Pancreas (tissue), 10 donors: ENCODE measurements around the gene BICRAL. TPM values are rescaled to one million over a fixed set of nuclear protein-coding genes. Genes with fewer than 3 reads are reported as not detected.
"Not testable (repeated sequence)": the region's sequence is repeated elsewhere in the genome, so short reads cannot be mapped to it uniquely, and the experiment has no call there.

ENCODE experiments used
- ATAC-seq, 4 donors: fragments of 200-7000 bp; cut with Tn5 transposase; one replicate each; pipeline versions ENCODE4 v1.8.0 to v1.9.1; 2020; ENCODE audit warnings: mild to moderate bottlenecking in 4 of 4, moderate library complexity in 4 of 4
- DNase-seq, 6 donors: peaks; one replicate each; pipeline ENCODE4 v3.0.0-alpha.2; 2020
- FAIRE-seq: peaks from 2 replicates; lab custom pipeline; 2012; peaks lifted over from hg19 to GRCh38; lab: Jason Lieb, UNC
- H3K27ac ChIP-seq, 4 donors: fragments of 200-600 bp; sonication (generic); 1 replicate in 3 of 4; 2 replicates in 1 of 4; pipeline versions ENCODE4 v1.5.0 to v1.8.0; 2020
- H3K27me3 ChIP-seq, 4 donors: fragments of 200-600 bp; one replicate each; pipeline ENCODE4 v1.8.0; 2021
- H3K36me3 ChIP-seq, 3 donors: fragments of 200-600 bp; sonication (generic) in 1 of 3; one replicate each; pipeline versions ENCODE4 v1.5.0 to v1.8.0; 2020 to 2021
- H3K4me1 ChIP-seq, 3 donors: fragments of 200-600 bp; one replicate each; pipeline ENCODE4 v1.8.0; 2021
- H3K4me3 ChIP-seq, 4 donors: fragments of 200-600 bp; sonication (generic) in 2 of 4; one replicate each; pipeline versions ENCODE4 v1.5.0 to v1.8.0; 2020 to 2021
- H3K9me3 ChIP-seq, 4 donors: fragments of 200-600 bp; one replicate each; pipeline ENCODE4 v1.8.0; 2021
- WGBS, 2 donors: extraction: QIAGEN DNeasy Blood & Tissue Kit; methylation state at CpG; one replicate each; pipeline ENCODE4 v1.1.7; 2013; 5-methylcytosine and 5-hydroxymethylcytosine counted together
- intact Hi-C, 3 donors: fragments of 100-400 bp; cut with DNase I; formaldehyde crosslinking; loops; one replicate each; pipeline versions ENCODE4 v1.11.1 to v1.14.2; 2022
- polyA plus RNA-seq, 2 donors: library from polyadenylated mRNA; stranded (reverse); fragments of 200-250 nt; gene quantifications; one replicate each; pipeline ENCODE4 v1.2.3, GENCODE V29; 2013
- total RNA-seq, 6 donors: library from RNA; stranded (reverse); fragmentation: NEBNext Ultra II Directional in 4 of 6; extraction: Animal tissue kit (Norgen Biotek cat#: 25700) in 4 of 6; gene quantifications; one replicate each; pipeline versions ENCODE4 v1.2.1 to v1.2.4, GENCODE V29; 2021 to 2023
- TF ChIP-seq, protein P1 (sequence below), 4 donors: fragments of 200-600 bp; sonication (generic) in 3 of 4; IDR thresholded peaks; one replicate each; pipeline versions ENCODE4 v1.5.0 to v1.8.0; 2021; ENCODE audit warnings: antibody characterized with exemption in 4 of 4
- donor health status: healthy with polysubstance abuse.
- donor health status: DM: no; HTN: no; CAD: no; lungs with moderate emphysema.
- donor health status: DM: no; HTN: no; CAD: no.
- donor health status: control.
- donor health status: control.
- donor health status: Bipolar disorder and iron deficiency.
- donor health status: DM: yes; HTN: yes; CAD: no.
- donor health status: DM: no; HTN: no; CAD: no.
- donor health status: DM: no; HTN: no; CAD: no.
- donor health status: DM: yes; HTN: yes; CAD: no.

The BICRAL gene
- total and polyA plus RNA-seq, 8 donors: 2.9 to 10.5 (median 7.1) TPM

DNA sequence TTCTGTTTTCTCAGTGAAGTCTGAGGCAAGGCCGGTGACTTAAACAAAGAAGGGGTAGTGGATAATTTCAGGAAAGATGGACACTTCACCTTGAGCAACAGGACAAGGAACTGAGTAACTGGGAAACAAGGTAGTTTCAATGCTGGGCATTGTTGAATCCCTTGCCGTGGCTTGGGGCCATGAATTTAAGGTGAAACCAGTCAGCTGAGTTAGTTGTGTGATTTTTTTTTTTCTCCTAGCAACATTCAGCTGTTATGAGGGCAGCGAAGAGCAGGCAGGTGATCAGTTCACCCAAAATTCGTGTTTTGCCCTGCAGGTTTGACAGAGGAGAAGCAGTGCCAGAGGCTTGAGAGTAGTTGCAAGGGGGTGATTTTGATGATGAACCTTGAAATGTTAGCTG, 6.8 kb downstream of the BICRAL start:
- no peaks in the 10 kb centered on the region for H3K36me3 ChIP-seq
- DNase-seq (no peak), FAIRE-seq (no peak), ATAC-seq (no peak)
- peaks cover 21 to 46% (median 34%) of the 10 kb centered on the region in 3 donors for H3K4me1 ChIP-seq
- H3K4me3 ChIP-seq: no peak overlapping the region
- no peaks in the 10 kb centered on the region for H3K9me3 ChIP-seq
- H3K27ac ChIP-seq: peak overlapping the region in 3 of 4 donors; percentile 5 to 50 (median 30)
- TF ChIP-seq, protein P1, sequence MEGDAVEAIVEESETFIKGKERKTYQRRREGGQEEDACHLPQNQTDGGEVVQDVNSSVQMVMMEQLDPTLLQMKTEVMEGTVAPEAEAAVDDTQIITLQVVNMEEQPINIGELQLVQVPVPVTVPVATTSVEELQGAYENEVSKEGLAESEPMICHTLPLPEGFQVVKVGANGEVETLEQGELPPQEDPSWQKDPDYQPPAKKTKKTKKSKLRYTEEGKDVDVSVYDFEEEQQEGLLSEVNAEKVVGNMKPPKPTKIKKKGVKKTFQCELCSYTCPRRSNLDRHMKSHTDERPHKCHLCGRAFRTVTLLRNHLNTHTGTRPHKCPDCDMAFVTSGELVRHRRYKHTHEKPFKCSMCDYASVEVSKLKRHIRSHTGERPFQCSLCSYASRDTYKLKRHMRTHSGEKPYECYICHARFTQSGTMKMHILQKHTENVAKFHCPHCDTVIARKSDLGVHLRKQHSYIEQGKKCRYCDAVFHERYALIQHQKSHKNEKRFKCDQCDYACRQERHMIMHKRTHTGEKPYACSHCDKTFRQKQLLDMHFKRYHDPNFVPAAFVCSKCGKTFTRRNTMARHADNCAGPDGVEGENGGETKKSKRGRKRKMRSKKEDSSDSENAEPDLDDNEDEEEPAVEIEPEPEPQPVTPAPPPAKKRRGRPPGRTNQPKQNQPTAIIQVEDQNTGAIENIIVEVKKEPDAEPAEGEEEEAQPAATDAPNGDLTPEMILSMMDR (IDR thresholded peaks at IDR 0.05): no peak
- WGBS, 2 donors: 45 to 64% methylated on average over 4 of the region's 4 CpGs
- H3K27me3 ChIP-seq: no peaks in the 10 kb centered on the region
- intact Hi-C loops: no loop called here

DNA sequence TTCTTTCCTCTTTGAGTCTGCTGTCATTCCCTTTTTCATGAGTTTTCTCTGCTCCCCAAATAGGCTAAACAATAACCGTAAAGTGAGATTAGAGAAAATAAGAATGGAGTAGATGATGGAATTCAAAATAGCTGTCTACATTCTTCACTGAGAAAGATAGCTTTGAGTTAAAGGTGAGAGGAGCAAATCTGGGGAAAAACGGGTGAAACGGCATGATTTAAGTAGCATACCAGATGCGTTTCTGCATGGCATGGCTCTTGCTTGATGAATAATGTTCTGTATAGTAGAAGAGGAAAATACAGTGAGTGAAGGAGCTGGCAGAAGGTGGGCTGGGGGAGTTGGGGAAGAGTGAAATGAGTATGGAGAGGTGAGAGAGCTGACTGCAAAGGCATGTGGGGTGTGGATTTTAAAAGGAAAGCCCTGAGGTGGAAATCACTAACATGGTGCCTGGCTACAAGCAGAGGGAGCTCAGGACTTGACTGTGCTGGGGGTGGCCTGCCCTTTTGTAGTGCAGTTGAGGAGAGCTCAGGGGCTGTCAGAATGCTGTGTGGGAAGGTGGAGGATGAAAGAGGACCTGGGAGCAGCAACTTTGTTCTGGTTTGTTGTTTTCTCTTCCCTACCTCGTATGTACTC, 8.8 kb downstream of the BICRAL start:
- 43 to 47% methylated on average over 5 of the region's 5 CpGs for WGBS, 2 donors
- H3K27ac ChIP-seq: peak overlapping the region in 1 of 4 donors; percentile 4
- no peak for FAIRE-seq
- H3K4me3 ChIP-seq: no peak overlapping the region
- ATAC-seq: peak in 2 of 4 donors; percentile 11 to 19
- intact Hi-C loops: no loop called here
- H3K36me3 ChIP-seq: no peaks in the 10 kb centered on the region
- H3K27me3 ChIP-seq: no peaks in the 10 kb centered on the region
- DNase-seq: no peak
- H3K4me1 ChIP-seq: peaks cover 21 to 36% (median 33%) of the 10 kb centered on the region in 3 donors
- H3K9me3 ChIP-seq: no peaks in the 10 kb centered on the region
- TF ChIP-seq, protein P1 (IDR thresholded peaks at IDR 0.05): no peak

DNA sequence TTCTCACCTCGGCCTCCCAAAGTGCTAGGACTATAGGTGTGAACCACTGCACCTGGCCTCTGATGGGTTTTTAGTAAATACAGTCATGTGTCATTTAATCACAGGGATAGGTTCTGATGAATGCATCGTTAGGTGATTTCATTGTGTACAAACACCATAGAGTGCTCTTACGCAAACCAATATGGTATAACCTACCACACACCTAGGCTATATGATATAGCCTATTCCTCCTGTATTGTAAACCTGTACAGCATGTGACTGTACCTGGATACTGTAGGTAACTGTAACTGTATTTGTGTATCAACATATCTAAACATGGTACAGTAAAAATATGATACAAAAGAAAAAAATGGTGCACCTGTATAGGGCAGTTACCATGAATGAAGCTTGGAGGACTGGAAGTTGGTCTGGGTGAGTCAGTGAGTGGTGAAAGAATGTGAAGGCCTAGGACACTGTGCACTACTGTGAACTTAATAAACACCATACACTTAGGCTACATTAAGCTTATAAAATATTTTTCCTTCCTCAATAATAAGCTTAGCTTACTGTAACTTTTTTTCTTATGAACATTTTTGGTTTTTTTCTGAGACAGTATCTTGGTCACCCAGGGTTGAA, 10.0 kb downstream of the BICRAL start:
- Histone ChIP-seq H3K4me3 (no peak overlapping the region), H3K27me3 (no peaks in the 10 kb centered on the region), H3K36me3 (no peaks in the 10 kb centered on the region), H3K27ac (no peak overlapping the region), H3K9me3 (no peaks in the 10 kb centered on the region), H3K4me1 (peaks cover 15 to 27% (median 24%) of the 10 kb centered on the region in 3 donors)
- FAIRE-seq: no peak
- peak in 3 of 4 donors; percentile 10 to 46 (median 35) for ATAC-seq
- no peak for DNase-seq
- intact Hi-C loops: no loop called here
- WGBS, 2 donors: 50 to 67% methylated on average over 3 of the region's 3 CpGs
- TF ChIP-seq, protein P1 (IDR thresholded peaks at IDR 0.05): no peak

DNA sequence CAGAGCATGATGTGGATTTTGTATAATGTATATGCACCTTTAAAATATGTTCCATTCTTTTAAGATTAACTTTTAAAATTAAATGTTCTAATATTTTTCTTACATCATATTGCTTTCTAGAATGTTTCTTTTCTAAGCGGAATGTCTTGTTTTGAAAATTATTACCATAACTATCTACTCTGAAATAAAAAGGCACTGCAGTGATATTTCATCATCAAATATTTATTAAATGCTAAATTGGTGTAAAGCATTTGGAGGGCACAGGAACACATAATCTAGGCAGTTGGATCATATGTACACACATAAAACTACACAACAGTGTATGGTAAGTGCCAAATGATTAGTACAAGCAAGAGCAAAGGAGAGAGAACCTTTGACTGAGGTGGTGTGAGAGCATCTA, 13.8 kb downstream of the BICRAL start:
- Histone ChIP-seq H3K4me1 (peaks cover 0 to 8% (median 0%) of the 10 kb centered on the region in 3 donors), H3K36me3 (no peaks in the 10 kb centered on the region), H3K9me3 (no peaks in the 10 kb centered on the region), H3K27ac (no peak overlapping the region), H3K4me3 (no peak overlapping the region), H3K27me3 (no peaks in the 10 kb centered on the region)
- 95 to 98% methylated on average over 1 of the region's 1 CpG for WGBS, 2 donors
- ATAC-seq: no peak
- TF ChIP-seq, protein P1 (IDR thresholded peaks at IDR 0.05): no peak
- intact Hi-C loops: no loop called here
- FAIRE-seq: no peak
- no peak for DNase-seq

DNA sequence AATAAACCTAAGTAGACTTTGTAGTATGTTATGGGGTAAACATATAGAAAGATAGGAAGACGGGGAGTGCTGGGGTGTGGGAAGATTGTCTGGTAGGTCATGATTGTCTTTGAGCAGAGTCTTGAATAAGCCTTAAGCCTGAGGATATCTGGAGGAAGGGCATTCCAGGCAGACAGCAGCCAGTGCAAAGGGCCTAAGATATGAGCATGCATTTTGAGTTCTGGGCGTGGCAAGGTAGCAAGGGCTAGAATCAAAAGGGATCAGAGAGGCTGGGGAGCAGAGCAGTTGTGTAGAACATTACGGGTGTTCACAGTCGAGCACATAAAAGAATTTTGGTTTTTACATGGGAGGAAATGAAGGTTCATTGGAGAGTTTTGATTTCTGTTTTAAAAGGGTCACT, 14.3 kb downstream of the BICRAL start:
- Histone ChIP-seq H3K9me3 (no peaks in the 10 kb centered on the region), H3K27me3 (no peaks in the 10 kb centered on the region), H3K4me3 (no peak overlapping the region), H3K36me3 (no peaks in the 10 kb centered on the region), H3K27ac (no peak overlapping the region), H3K4me1 (peaks cover 0 to 3% (median 0%) of the 10 kb centered on the region in 3 donors)
- FAIRE-seq: no peak
- ATAC-seq: no peak
- WGBS, 2 donors: 91 to 98% methylated on average over 4 of the region's 4 CpGs
- no peak for DNase-seq
- intact Hi-C loops: no loop called here
- TF ChIP-seq, protein P1 (IDR thresholded peaks at IDR 0.05): no peak

DNA sequence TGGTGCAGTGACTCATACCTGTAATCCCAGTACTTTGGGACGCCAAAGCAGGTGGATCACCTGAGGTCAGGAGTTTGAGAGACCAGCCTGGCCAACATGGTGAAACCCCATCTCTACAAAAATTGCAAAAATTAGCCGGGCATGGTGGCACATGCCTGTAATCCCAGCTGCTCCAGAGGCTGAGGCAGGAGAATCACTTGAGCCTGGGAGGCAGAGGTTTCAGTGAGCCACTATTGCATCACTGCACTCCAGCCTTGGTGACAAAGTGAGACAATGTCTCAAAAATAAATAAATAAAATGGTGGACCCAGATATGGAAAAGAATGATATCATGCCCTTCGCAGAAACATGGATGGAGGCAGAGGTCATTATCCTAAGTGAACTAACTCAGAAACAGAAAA, 15.8 kb downstream of the BICRAL start:
- H3K36me3 ChIP-seq, FAIRE-seq, intact Hi-C loops, ATAC-seq, H3K4me3 ChIP-seq, H3K4me1 ChIP-seq, DNase-seq, H3K27ac ChIP-seq, H3K27me3 ChIP-seq, H3K9me3 ChIP-seq: not testable (repeated sequence)
- WGBS, 2 donors: 87 to 99% methylated on average over 3 of the region's 3 CpGs
